GM18511 (cell line): Measurements from ENCODE around the gene RHOC.
A peak's percentile ranks its signal among the peaks of the same experiment; 100 is the strongest.
"Not testable (repeated sequence)": the region's sequence is repeated elsewhere in the genome, so short reads cannot be mapped to it uniquely, and the experiment has no call there.

Experiments used
- ATAC-seq: cut with Tn5 transposase; IDR thresholded peaks from one replicate; pipeline ENCODE4 v1.9.1; 2021; ENCODE audit warnings: mild to moderate bottlenecking, moderate library complexity; ENCODE audit not compliant: unreplicated experiment

Gene RHOC

GRCh38 chr1:112706505-112707220 lies at the start of gene RHOC:
Gene RHOC (minus strand): TSS chr1:112707127. CDS start chr1:112703799, 3,328 bp downstream.
- ATAC-seq = peak; percentile 69

GRCh38 chr1:112754116-112754628 lies 47.2 kb upstream of the RHOC start:
- no peak for ATAC-seq

DNA sequence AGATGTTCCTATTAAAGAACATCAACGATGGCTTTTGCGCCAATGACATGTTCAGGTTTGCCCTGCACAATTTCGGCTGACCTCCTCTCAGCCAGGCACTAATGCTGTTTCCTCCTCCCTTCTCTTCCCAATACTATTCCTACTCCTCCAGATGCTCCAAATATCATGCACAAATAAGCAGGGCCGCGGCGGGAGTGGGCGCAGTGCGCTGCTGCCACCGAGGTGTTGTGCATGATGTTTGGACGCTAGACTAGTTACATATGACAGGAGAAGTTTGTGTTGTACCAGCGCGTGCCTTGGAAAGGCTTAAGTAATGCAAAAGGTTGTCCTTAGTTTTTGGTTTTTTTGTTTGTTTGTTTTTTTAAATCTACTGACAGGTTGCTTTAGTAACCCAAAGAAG lies 41.5 kb upstream of the RHOC start:
- ATAC-seq = no peak

DNA sequence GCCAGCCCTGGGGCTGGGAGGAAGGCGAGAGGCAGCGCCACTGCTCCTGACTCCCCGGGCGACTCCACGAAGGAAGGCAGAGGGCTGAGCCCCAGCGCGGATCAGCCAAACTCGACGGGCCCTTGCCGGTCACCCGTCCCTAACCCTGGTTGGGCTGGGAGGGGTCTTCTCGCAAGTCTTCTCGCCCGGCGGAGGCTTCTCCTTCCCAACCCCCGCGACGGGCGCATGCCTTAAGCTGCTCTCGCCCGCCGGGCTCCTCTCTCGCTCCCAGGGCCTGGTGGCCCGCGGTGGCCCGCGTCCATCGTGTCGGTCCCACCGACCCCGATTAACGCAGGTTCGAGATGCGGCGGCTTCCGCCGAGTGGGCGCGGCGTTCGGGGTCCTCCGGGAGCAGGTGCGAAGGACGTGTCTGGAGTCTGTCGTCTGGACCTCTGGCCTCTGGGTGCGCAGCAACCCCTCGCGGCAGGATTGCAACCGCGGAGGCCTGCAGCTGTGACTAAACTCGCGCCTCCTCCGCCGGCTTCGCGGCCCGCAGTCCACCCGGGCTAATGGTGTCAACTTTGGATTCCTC lies 37.2 kb upstream of the RHOC start:
- no peak for ATAC-seq

- no peak for ATAC-seq
Observed at GRCh38 chr1:112743174-112744008, 36.5 kb upstream of the RHOC start.

DNA sequence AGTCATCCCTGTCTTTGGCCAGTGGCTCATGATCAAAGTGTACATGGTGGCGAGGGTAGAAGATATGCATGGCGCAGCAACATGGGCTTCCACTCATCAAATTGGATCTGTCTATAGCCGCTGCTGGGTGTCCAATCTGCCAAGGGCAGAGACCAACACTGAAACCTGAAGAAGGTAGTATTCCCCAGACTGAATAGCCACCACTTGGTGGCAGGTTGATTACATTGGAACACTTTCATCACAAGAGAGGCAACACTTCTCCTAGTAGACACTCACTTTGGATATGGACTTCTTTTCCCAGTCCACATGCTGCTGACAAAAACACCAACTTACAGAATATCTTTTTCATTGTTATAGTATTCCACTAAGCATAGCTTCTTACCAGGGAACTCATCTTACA lies 30.6 kb upstream of the RHOC start:
- no peak for ATAC-seq

- ATAC-seq = no peak
Observed at GRCh38 chr1:112735752-112736151, 28.8 kb upstream of the RHOC start.

DNA sequence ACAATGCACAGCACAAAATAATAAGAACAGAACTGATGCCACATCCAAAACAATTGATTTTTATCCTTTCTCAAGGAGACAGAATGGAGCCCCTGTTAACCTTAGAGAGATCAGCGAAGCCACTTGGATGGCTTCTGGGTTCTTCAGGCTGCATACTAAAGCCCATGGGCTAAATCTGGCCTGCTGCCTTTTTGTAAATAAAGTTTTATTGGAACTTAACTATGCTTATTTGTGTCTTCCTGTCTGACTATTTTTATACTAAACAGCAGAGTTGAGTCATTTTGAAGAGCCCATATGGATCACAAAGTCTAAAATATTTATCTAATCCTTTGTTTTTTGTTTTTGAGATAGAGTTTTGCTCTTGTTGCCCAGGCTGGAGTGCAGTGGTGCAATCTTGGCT lies 24.5 kb upstream of the RHOC start:
- no peak for ATAC-seq

DNA sequence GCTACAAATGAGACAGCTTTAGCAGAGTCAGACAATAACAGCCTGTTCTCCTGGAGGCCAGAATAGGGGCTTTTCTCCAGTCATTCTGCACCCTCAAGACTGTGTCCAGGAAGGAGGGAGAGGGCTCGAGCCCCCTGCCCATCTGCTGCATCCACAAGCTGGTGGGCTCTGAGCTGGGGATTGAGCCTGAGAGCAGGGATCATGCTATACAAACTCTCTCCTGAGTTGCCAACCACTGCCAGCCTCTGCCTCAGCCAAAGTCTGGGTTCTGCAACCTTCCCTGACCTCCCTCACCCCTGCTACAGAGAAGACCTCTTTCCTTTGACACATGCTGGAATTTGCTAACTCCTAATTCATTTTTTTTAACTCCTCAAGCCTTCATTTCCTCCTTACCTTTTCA lies 23.0 kb upstream of the RHOC start:
- ATAC-seq = no peak

- not testable (repeated sequence) for ATAC-seq
Observed at GRCh38 chr1:112729011-112729410, 22.1 kb upstream of the RHOC start.

DNA sequence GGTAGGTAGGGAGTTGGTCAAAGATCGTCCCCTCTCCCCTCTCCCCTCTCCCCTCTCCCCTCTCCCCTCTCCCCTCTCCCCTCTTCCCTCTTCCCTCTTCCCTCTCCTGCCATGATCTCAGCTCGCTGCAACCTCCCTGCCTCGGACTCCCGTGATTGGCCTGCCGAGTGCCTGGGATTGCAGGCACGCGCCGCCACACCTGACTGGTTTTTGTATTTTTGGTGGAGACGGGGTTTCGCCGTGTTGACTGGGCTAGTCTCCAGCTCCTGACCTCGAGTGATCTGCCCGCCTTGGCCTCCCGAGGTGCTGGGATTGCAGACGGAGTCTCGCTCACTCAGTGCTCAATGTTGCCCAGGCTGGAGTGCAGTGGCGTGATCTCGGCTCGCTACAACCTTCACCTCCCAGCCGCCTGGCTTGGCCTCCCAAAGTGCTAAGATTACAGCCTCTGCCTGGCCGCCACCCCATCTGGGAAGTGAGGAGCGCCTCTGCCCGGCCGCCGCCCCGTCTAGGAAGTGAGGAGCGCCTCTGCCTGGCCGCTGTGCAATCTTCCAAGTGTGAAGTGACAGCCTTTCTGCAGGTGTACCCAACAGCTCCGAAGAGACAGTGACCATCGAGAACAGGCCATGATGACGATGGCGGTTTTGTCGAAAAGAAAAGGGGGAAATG lies 21.5 kb upstream of the RHOC start:
- ATAC-seq = not testable (repeated sequence)

- ATAC-seq = no peak
Observed at GRCh38 chr1:112727716-112728115, 20.8 kb upstream of the RHOC start.

DNA sequence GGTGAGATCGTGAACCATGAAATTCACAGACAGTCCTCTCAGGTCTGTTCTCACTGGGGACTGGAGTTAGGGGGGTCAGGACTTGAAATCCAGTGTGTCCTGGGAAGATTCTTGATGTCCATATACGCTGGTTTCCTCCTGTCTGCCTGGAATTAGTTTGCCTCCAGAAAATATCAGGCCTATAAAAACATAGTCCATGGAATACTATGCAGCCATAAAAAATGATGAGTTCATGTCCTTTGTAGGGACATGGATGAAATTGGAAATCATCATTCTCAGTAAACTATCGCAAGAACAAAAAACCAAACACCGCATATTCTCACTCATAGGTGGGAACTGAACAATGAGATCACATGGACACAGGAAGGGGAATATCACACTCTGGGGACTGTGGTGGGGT lies 17.3 kb upstream of the RHOC start:
- ATAC-seq = not testable (repeated sequence)

GRCh38 chr1:112723511-112723839 lies 16.5 kb upstream of the RHOC start:
- ATAC-seq = no peak

GRCh38 chr1:112722601-112723510 lies 15.9 kb upstream of the RHOC start:
- no peak for ATAC-seq

DNA sequence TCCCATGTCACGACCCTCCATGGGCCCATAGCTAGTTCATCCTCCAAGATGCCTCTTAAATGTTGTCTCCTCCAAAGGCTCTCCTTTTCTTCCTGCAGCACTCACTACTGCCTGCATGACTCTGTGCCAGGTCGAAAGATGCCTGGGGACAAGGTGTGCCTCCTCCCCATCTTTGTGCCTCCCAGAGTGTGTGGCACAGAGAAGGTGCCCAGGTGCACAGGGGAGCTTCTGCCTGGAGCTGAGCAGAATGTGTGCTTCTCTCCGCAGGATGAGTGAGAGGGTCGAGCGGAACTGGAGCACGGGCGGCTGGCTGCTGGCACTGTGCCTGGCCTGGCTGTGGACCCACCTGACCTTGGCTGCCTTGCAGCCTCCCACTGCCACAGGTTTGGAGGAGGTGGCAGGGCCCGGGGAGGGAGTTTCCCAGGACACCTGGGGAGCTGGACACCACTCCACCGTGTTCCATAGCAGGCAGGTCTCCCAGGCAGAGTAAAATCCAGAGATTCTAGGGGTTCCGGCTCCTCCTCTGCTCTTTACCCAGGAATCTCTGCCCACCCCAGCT lies 15.1 kb upstream of the RHOC start:
- no peak for ATAC-seq

DNA sequence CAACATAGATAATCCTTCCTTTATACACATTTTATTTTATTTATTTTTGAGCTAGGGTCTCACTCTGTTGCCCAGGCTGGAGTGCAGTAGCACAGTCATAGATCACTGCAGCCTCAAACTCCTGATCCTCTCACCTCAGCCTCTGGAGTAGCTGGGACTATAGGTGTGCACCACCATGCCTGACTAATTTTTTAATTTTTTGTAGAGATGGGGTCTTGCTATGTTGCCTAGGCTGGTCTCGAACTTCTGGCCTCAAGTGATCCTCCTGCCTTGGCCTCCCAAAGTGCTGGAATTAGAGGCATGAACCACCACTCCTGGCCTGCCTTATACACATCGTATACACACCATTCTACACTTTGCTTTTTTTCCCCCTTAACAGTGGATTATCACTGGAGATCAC lies 14.4 kb upstream of the RHOC start:
- not testable (repeated sequence) for ATAC-seq

DNA sequence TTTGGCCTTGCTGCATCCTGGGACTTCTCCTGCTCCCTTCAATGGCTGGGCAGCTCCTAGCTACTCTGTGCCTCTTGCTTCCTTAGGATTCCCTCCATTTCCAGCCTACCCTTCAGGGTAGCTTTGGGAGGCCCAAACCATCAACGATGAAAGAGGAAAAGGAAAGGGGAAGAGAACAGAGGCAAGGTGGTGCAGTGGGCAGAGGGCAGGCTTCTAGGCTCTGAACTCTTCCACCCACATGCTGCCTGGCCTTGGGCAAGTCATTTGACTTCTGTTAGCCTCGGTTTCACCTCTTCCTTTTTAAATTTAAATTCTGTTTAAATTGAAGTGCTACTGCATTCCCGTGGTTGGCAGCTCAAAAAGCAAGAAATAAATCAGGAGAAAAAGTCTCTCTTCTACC lies 13.9 kb upstream of the RHOC start:
- no peak for ATAC-seq

DNA sequence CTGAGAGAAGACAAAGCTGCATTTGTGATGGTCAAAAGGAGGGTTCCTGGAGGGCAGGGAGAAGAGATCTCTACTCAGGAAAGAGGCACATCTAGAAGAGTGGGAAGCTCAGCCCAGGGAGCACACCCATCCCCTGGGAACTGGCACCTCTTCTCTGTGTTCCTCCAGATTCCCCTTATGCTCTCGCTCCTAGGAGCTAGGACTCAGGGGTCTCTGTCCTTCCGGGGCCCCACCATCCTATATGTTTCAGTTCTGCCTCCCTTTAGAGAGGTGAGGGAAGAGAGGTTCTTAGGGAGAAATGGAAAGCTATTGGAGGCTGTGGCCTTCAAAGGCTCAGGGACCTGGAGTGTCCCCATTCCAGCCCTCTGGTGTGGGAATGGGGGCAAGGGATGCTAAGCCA lies 12.8 kb upstream of the RHOC start:
- ATAC-seq = no peak
